Cardiac muscle cell (in vitro differentiated cells and primary cell): ENCODE data around the gene TDRD9. TPM values are rescaled to one million over a fixed set of nuclear protein-coding genes. Genes with fewer than 3 reads are reported as not detected.

Experiments
- DNase-seq, 2 donors: peaks; one replicate each; pipeline versions ENCODE4 v3.0.0 to v3.0.0-alpha.2; 2010 to 2017; ENCODE audit warnings: low read depth in 1 of 2, low spot score in 1 of 2
- H3K27ac ChIP-seq: fragments of 200-600 bp; sonication (generic); 2 replicates; pipeline ENCODE4 v1.5.1; 2016
- H3K27me3 ChIP-seq: fragments of 200-600 bp; sonication (generic); 2 replicates; pipeline ENCODE4 v1.6.0; 2016; ENCODE audit warnings: control low read depth
- H3K36me3 ChIP-seq: fragments of 200-600 bp; sonication (generic); 2 replicates; pipeline ENCODE4 v1.5.1; 2016; ENCODE audit warnings: control low read depth
- H3K4me1 ChIP-seq: fragments of 200-600 bp; sonication (generic); 2 replicates; pipeline ENCODE4 v1.8.1; 2017; ENCODE audit warnings: low read depth, mild to moderate bottlenecking, mixed run types
- H3K4me3 ChIP-seq: fragments of 200-600 bp; sonication (generic); 2 replicates; pipeline ENCODE4 v1.5.1; 2016; ENCODE audit warnings: mild to moderate bottlenecking
- H3K9me3 ChIP-seq: fragments of 200-600 bp; sonication (generic); 2 replicates; pipeline ENCODE4 v1.5.1; 2017; ENCODE audit warnings: low read depth, mild to moderate bottlenecking, control low read depth
- CTCF ChIP-seq: IDR thresholded peaks from 2 replicates; pipeline ENCODE4 v1.5.1; 2012; ENCODE audit warnings: low read depth, mild to moderate bottlenecking, low read length
- polyA plus RNA-seq: library from polyadenylated mRNA; unstranded; fragments of >200 nt; fragmentation: Nextera tagmentation; extraction: Ambion mirVana; gene quantifications from 2 replicates; pipeline ENCODE4 v1.2.1, GENCODE V29; 2016
- total RNA-seq: library from RNA; depleted of rRNA; stranded (reverse); fragments of >200 nt; gene quantifications from 2 replicates; pipeline ENCODE4 v1.2.3, GENCODE V29; 2016

TDRD9 gene
- total and polyA plus RNA-seq, 2 experiments from 2014 or later: 0.31 TPM; not detected in 1

- no peak overlapping the region for H3K4me3 ChIP-seq
- H3K27ac ChIP-seq: no peak overlapping the region
- H3K9me3 ChIP-seq: no peaks in the 10 kb centered on the region
- no peak for TF ChIP-seq CTCF
- no peak for DNase-seq
- H3K36me3 ChIP-seq: no peaks in the 10 kb centered on the region
- no peaks in the 10 kb centered on the region for H3K27me3 ChIP-seq
- no peaks in the 10 kb centered on the region for H3K4me1 ChIP-seq
Observed at GRCh38 chr14:103995876-103996275, 67.6 kb downstream of the TDRD9 start.

DNA sequence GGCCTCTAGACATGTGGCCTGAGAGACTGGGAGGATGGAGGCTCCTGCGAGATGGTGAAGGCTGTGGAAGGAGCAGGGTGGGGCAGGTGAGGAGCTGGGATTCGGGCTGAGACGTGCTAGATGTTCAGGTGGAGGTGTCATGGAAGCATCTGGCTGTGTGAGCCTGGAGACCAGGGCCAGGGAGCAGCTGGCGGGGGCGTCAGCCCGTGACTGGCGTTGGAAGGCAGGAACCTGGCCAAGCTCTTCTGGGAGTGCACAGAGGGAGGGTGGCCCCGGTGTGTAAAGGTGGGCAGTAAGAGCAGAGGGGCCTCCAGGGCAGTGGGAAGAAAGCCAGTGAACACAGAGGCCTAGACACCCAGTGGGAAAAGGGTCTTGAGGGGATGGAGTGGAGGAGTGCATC lies 69.1 kb downstream of the TDRD9 start:
- no peak for DNase-seq
- Histone ChIP-seq H3K36me3 (no peaks in the 10 kb centered on the region), H3K4me1 (no peaks in the 10 kb centered on the region), H3K4me3 (no peak overlapping the region), H3K27ac (no peak overlapping the region), H3K9me3 (no peaks in the 10 kb centered on the region), H3K27me3 (no peaks in the 10 kb centered on the region)
- TF ChIP-seq CTCF: no peak

DNA sequence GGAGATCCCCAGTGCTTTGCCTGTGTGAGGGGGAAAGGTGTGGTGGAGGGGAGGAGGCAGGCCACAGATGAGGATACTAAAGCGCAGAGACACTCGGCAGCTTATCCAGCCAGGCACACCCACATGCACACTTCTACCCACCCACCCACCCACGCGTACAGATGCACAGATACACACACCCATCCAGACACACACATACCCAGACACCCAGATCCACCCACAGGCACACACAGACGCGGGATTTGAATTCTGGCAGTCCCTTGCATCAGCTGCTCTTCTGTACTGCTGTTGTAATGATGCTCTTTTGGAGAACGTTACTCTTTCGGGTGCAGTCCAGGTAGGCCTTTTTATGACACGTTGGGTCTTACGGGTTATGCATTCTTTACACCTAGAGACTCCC lies 69.8 kb downstream of the TDRD9 start:
- no peaks in the 10 kb centered on the region for H3K27me3 ChIP-seq
- H3K4me3 ChIP-seq: no peak overlapping the region
- TF ChIP-seq CTCF: no peak
- no peak overlapping the region for H3K27ac ChIP-seq
- H3K36me3 ChIP-seq: no peaks in the 10 kb centered on the region
- no peak for DNase-seq
- H3K9me3 ChIP-seq: no peaks in the 10 kb centered on the region
- no peaks in the 10 kb centered on the region for H3K4me1 ChIP-seq

DNA sequence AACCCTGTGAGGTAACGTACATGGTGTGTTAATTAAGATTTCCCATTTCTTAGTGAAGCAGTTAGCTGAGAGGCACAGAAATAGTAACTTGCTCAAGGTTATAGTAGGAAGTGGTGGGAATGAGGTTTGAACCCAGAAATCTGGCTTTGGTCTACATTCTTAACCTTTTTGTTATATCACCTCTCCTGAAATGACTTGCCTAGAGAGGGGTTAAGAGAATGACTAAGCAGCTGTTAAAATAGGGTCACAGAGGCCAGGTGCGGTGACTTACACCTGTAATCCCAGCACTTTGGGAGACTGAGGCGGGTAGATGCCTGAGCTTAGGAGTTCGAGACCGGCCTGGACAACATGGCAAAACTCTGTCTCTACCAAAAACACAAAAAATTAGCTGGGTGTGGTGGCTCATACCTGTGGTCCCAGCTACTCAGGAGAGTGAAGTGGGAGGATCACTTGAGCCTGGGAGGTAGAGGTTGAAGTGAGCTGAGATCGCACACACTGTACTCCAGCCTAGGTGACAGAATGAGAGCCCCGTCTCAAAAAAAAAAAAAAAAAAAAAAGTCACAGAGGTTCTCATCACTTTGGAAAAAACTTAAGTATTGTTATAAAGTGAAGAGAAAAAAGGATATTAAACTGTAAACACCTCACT lies 71.7 kb downstream of the TDRD9 start:
- no peaks in the 10 kb centered on the region for H3K9me3 ChIP-seq
- DNase-seq: no peak
- no peak for TF ChIP-seq CTCF
- H3K27me3 ChIP-seq: no peaks in the 10 kb centered on the region
- no peak overlapping the region for H3K4me3 ChIP-seq
- H3K4me1 ChIP-seq: no peaks in the 10 kb centered on the region
- no peak overlapping the region for H3K27ac ChIP-seq
- H3K36me3 ChIP-seq: no peaks in the 10 kb centered on the region

DNA sequence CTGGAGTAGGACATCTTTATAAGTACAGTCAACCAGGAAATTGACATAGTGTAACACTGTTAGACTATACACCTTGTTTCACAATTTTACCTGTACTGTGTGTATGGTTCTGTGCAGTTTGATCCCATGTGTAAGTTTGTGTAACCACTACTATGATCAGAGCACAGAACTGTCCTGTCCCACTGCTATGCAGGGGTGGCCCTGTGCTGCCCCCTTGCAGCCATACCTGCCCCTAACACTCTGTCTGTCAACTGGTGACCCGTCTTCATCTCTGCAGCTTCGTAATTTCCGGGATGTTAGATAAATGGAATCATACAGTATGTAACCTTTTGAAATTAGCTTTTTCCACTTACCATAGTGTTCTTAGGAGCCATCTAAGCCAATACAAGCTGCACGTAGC lies 72.7 kb downstream of the TDRD9 start:
- H3K27me3 ChIP-seq: no peaks in the 10 kb centered on the region
- no peak overlapping the region for H3K4me3 ChIP-seq

More for the DNA sequence above, 72.7 kb downstream of the TDRD9 start:
- H3K4me1 ChIP-seq: no peaks in the 10 kb centered on the region
- no peaks in the 10 kb centered on the region for H3K9me3 ChIP-seq
- H3K27ac ChIP-seq: no peak overlapping the region
- TF ChIP-seq CTCF: peak; percentile 7
- H3K36me3 ChIP-seq: no peaks in the 10 kb centered on the region
- peak in 1 of 2 donors; percentile 9 for DNase-seq
